Neural progenitor cell (in vitro differentiated cells): ENCODE results near the gene GGCX.

ENCODE experiments used
- CTCF ChIP-seq: fragments of 200-600 bp; sonication (generic); IDR thresholded peaks from 2 replicates; pipeline ENCODE4 v1.5.1; 2017; ENCODE audit warnings: antibody characterized with exemption, mild to moderate bottlenecking
- EZH2 ChIP-seq: fragments of 200-600 bp; sonication (generic); IDR thresholded peaks from 2 replicates; pipeline ENCODE4 v1.6.1; 2017; ENCODE audit warnings: antibody characterized with exemption, mild to moderate bottlenecking, moderate library complexity
- EZH2phosphoT487 ChIP-seq: fragments of 200-600 bp; sonication (generic); IDR thresholded peaks from 2 replicates; pipeline ENCODE4 v1.6.1; 2017; ENCODE audit warnings: antibody characterized with exemption

GRCh38 chr2:85516653-85517389, 44.5 kb downstream of the GGCX start:
- TF ChIP-seq CTCF (no peak), EZH2 (no peak), EZH2phosphoT487 (no peak)
